H1 (cell line): ENCODE results near the gene MYBPH. TPM values are rescaled to one million over a fixed set of nuclear protein-coding genes. Genes with fewer than 3 reads are reported as not detected.

Experiments
- CTCF ChIA-PET: fragments of 300-600 bp; sonication (Branson Sonifier 250); formaldehyde crosslinking; loops from one replicate; lab custom pipeline; 2021; ENCODE audit not compliant: partially characterized antibody; lab: Charles Lee
- POLR2A ChIA-PET: fragments of 300-600 bp; sonication (Branson Sonifier 250); formaldehyde crosslinking; loops from one replicate; lab custom pipeline; 2021; ENCODE audit warnings: inconsistent platforms; ENCODE audit not compliant: partially characterized antibody; lab: Charles Lee
- DNase-seq, 2 experiments: peaks; one replicate each; pipeline versions ENCODE4 v3.0.0 to v3.0.0-alpha.2; 2010 to 2022; ENCODE audit warnings: low spot score in 2 of 2, low read depth in 1 of 2, mixed read lengths in 1 of 2
- FAIRE-seq: peaks from 2 replicates; lab custom pipeline; 2011; peaks lifted over from hg19 to GRCh38; lab: Jason Lieb, UNC
- H2AFZ ChIP-seq: 2 replicates; pipeline ENCODE4 v1.8.1; 2012; ENCODE audit warnings: low read length, inconsistent platforms
- H2AK5ac ChIP-seq: 2 replicates; pipeline ENCODE4 v1.6.1; 2013; ENCODE audit warnings: low read depth, low read length
- H2BK120ac ChIP-seq: replicated peaks from 2 replicates; pipeline ENCODE3; 2013; ENCODE audit warnings: low read depth, low read length, inconsistent platforms
- H2BK12ac ChIP-seq: 2 replicates; pipeline ENCODE4 v1.6.1; 2013; ENCODE audit warnings: low read depth, low read length
- H2BK15ac ChIP-seq: 2 replicates; pipeline ENCODE4 v1.6.1; 2013; ENCODE audit warnings: low read length
- H2BK20ac ChIP-seq: 2 replicates; pipeline ENCODE4 v1.6.1; 2013; ENCODE audit warnings: low read length
- H2BK5ac ChIP-seq: 2 replicates; pipeline ENCODE4 v1.6.1; 2013; ENCODE audit warnings: low read depth, low read length
- H3K14ac ChIP-seq: 2 replicates; pipeline ENCODE4 v1.6.1; 2013; ENCODE audit warnings: inconsistent platforms; ENCODE audit not compliant: insufficient read length
- H3K18ac ChIP-seq: 2 replicates; pipeline ENCODE4 v1.6.1; 2013; ENCODE audit warnings: low read length; ENCODE audit errors: extremely low read depth
- H3K23ac ChIP-seq: 2 replicates; pipeline ENCODE4 v1.6.1; 2013; ENCODE audit warnings: inconsistent platforms; ENCODE audit not compliant: insufficient read length
- H3K23me2 ChIP-seq: 2 replicates; pipeline ENCODE4 v1.6.1; 2013; ENCODE audit warnings: low read depth, low read length
- H3K27ac ChIP-seq: 2 replicates; pipeline ENCODE4 v1.6.1; 2011; ENCODE audit warnings: low read depth, low read length, inconsistent platforms
- H3K27me3 ChIP-seq, 4 experiments: replicated peaks in 1 of 4; 1 replicate in 1 of 4; 2 replicates in 3 of 4; pipeline versions ENCODE4 v1.6.1 to v1.8.1; 2011 to 2013; ENCODE audit warnings: low read length in 3 of 4, mild to moderate bottlenecking in 3 of 4, inconsistent platforms in 2 of 4, mixed read lengths in 2 of 4, moderate library complexity in 1 of 4; ENCODE audit not compliant: control insufficient read depth in 3 of 4, insufficient read depth in 3 of 4; ENCODE audit errors: extremely low read depth in 1 of 4
- H3K36me3 ChIP-seq, 4 experiments: 2 replicates each; pipeline versions ENCODE4 v1.6.1 to v1.8.1; 2011 to 2013; ENCODE audit warnings: mild to moderate bottlenecking in 4 of 4, low read length in 3 of 4, moderate library complexity in 2 of 4, control low read depth in 1 of 4, inconsistent platforms in 1 of 4; ENCODE audit not compliant: insufficient read depth in 4 of 4, control insufficient read depth in 2 of 4
- H3K4ac ChIP-seq: replicated peaks from 2 replicates; pipeline ENCODE3; 2013; ENCODE audit warnings: low read length, low read depth, mixed read lengths, inconsistent platforms; ENCODE audit not compliant: insufficient read length
- H3K4me1 ChIP-seq, 4 experiments: replicated peaks in 1 of 4; 1 replicate in 1 of 4; 2 replicates in 3 of 4; pipeline versions ENCODE4 v1.6.1 to v1.8.1; 2011 to 2013; ENCODE audit warnings: low read length in 3 of 4, inconsistent platforms in 2 of 4, mixed read lengths in 1 of 4; ENCODE audit not compliant: insufficient read depth in 4 of 4, control insufficient read depth in 3 of 4
- H3K4me2 ChIP-seq, 2 experiments: 2 replicates each; pipeline versions ENCODE4 v1.6.1 to v1.8.1; 2011 to 2013; ENCODE audit warnings: low read depth in 2 of 2, low read length in 2 of 2, control low read depth in 1 of 2, inconsistent platforms in 1 of 2, mild to moderate bottlenecking in 1 of 2; ENCODE audit not compliant: insufficient read depth in 1 of 2
- H3K4me3 ChIP-seq, 4 experiments: fragments of 200-600, 300-600 bp in 1 of 4; sonication (generic), shearing (Covaris generic), sonication (Bioruptor Twin) in 1 of 4; 2 replicates each; pipeline versions ENCODE4 v1.5.1 to v1.8.1; 2011 to 2016; ENCODE audit warnings: low read length in 4 of 4, low read depth in 3 of 4, control low read depth in 2 of 4, inconsistent platforms in 2 of 4, mild to moderate bottlenecking in 2 of 4, mixed read lengths in 1 of 4, moderate library complexity in 1 of 4; ENCODE audit not compliant: insufficient read depth in 2 of 4; ENCODE audit errors: extremely low read depth in 1 of 4
- H3K56ac ChIP-seq: replicated peaks from 2 replicates; pipeline ENCODE3; 2013; ENCODE audit warnings: low read depth, mild to moderate bottlenecking, mixed read lengths, low read length, inconsistent platforms; ENCODE audit not compliant: insufficient read length
- H3K79me1 ChIP-seq: 2 replicates; pipeline ENCODE4 v1.6.1; 2013; ENCODE audit warnings: low read depth, low read length, control low read depth
- H3K79me2 ChIP-seq, 2 experiments: 2 replicates each; pipeline versions ENCODE4 v1.6.1 to v1.8.1; 2012 to 2013; ENCODE audit warnings: low read length in 2 of 2, mild to moderate bottlenecking in 2 of 2, inconsistent platforms in 1 of 2; ENCODE audit not compliant: insufficient read depth in 2 of 2, control insufficient read depth in 1 of 2
- H3K9ac ChIP-seq, 4 experiments: replicated peaks in 1 of 4; 1 replicate in 1 of 4; 2 replicates in 3 of 4; pipeline versions ENCODE4 v1.6.1 to v1.8.1; 2011 to 2013; ENCODE audit warnings: low read depth in 3 of 4, low read length in 3 of 4, control low read depth in 2 of 4, mild to moderate bottlenecking in 2 of 4, moderate library complexity in 2 of 4, inconsistent platforms in 1 of 4; ENCODE audit errors: extremely low read depth in 1 of 4
- H3K9me3 ChIP-seq, 2 experiments: 2 replicates each; pipeline versions ENCODE4 v1.6.1 to v1.8.1; 2012 to 2013; ENCODE audit warnings: mild to moderate bottlenecking in 2 of 2, moderate library complexity in 2 of 2, control low read depth in 1 of 2, inconsistent platforms in 1 of 2, low read depth in 1 of 2, low read length in 1 of 2, mixed read lengths in 1 of 2; ENCODE audit not compliant: insufficient read depth in 2 of 2
- H4K20me1 ChIP-seq, 2 experiments: replicated peaks in 1 of 2; 2 replicates each; pipeline versions ENCODE3 to v1.8.1; 2011 to 2013; ENCODE audit warnings: inconsistent platforms in 2 of 2, low read length in 2 of 2, mild to moderate bottlenecking in 1 of 2; ENCODE audit not compliant: insufficient read depth in 2 of 2, control insufficient read depth in 1 of 2
- H4K5ac ChIP-seq: 2 replicates; pipeline ENCODE4 v1.6.1; 2013; ENCODE audit warnings: low read length, low read depth, mixed read lengths, inconsistent platforms; ENCODE audit not compliant: insufficient read length
- H4K8ac ChIP-seq: 2 replicates; pipeline ENCODE4 v1.8.0; 2013; ENCODE audit warnings: mild to moderate bottlenecking, moderate library complexity, low read length, inconsistent platforms; ENCODE audit not compliant: insufficient read depth; ENCODE audit errors: extremely low read depth
- H4K91ac ChIP-seq: replicated peaks from 2 replicates; pipeline ENCODE3; 2013; ENCODE audit warnings: low read length, mixed read lengths, inconsistent platforms; ENCODE audit not compliant: insufficient read length
- ASH2L ChIP-seq: fragments of 200-600, 300-600 bp; sonication (generic); IDR thresholded peaks from one replicate; pipeline ENCODE4 v1.7.1; 2017; ENCODE audit warnings: low read length
- ATF2 ChIP-seq: IDR thresholded peaks from 2 replicates; pipeline ENCODE4 v1.6.1; 2012; ENCODE audit warnings: low read length, inconsistent platforms
- CBX5 ChIP-seq: fragments of 300-800, 300-1000 bp; sonication (generic); IDR thresholded peaks from 2 replicates; pipeline ENCODE4 v1.7.1; 2016; ENCODE audit warnings: antibody characterized with exemption, low read length, low read depth
- GABPA ChIP-seq: IDR thresholded peaks from 2 replicates; pipeline ENCODE4 v1.6.1; 2011; ENCODE audit warnings: mild to moderate bottlenecking, low read length, moderate library complexity, borderline replicate concordance; ENCODE audit not compliant: insufficient read depth
- KDM5A ChIP-seq: fragments of 200-600 bp; IDR thresholded peaks from 2 replicates; pipeline ENCODE4 v1.7.1; 2012; ENCODE audit warnings: mild to moderate bottlenecking, low read length, inconsistent platforms, mixed read lengths
- NANOG ChIP-seq: IDR thresholded peaks from 2 replicates; pipeline ENCODE4 v1.6.1; 2011; ENCODE audit warnings: low read length, low read depth, mild to moderate bottlenecking, inconsistent platforms; ENCODE audit not compliant: insufficient read depth, poor library complexity, severe bottlenecking
- SIRT6 ChIP-seq: IDR thresholded peaks from one replicate; pipeline ENCODE4 v1.7.1; 2012; ENCODE audit warnings: low read length, inconsistent platforms
- SIX5 ChIP-seq: IDR thresholded peaks from 2 replicates; pipeline ENCODE4 v1.6.1; 2011; ENCODE audit warnings: mild to moderate bottlenecking, low read depth, low read length
- SP4 ChIP-seq: IDR thresholded peaks from 2 replicates; pipeline ENCODE4 v1.6.1; 2012; ENCODE audit warnings: low read length, inconsistent platforms
- SRF ChIP-seq: IDR thresholded peaks from 2 replicates; pipeline ENCODE4 v1.6.1; 2011; ENCODE audit warnings: mild to moderate bottlenecking, low read depth, low read length, moderate library complexity
- SUZ12 ChIP-seq: fragments of 200-600 bp; sonication (generic); IDR thresholded peaks from 2 replicates; pipeline ENCODE4 v1.6.1; 2012; ENCODE audit warnings: mild to moderate bottlenecking, inconsistent platforms, low read length, moderate library complexity, mixed read lengths
- WGBS, 2 experiments: shearing (Covaris generic) in 1 of 2; methylation state at CpG; one replicate each; pipeline versions ENCODE4 v1.1.6 to v1.1.7; 2013 to 2015; ENCODE audit warnings: low lambda C conversion rate in 2 of 2, mixed read lengths in 2 of 2, inconsistent platforms in 1 of 2, low coverage in 1 of 2, missing lambda C conversion rate in 1 of 2; ENCODE audit not compliant: insufficient replicate concordance in 2 of 2, insufficient coverage in 1 of 2, insufficient read length in 1 of 2; ENCODE audit errors: extremely low coverage in 1 of 2, missing lambda C conversion rate in 1 of 2; 5-methylcytosine and 5-hydroxymethylcytosine counted together
- polyA plus RNA-seq, 7 experiments: library from polyadenylated mRNA; depleted of rRNA in 3 of 7; stranded (reverse) in 5 of 7; unstranded in 2 of 7; fragments of >200 nt in 5 of 7; fragments of 200-250 nt in 2 of 7; gene quantifications; 1 replicate in 5 of 7; 2 replicates in 1 of 7; 4 replicates in 1 of 7; pipeline versions ENCODE4 v1.2.1 to v1.2.3, GENCODE V29; 2011 to 2013; ENCODE audit warnings: missing spikeins in 2 of 7, mixed read lengths in 2 of 7
- total RNA-seq: library from RNA; stranded (reverse); fragmentation: NEBNext Ultra II Directional; extraction: Animal tissue kit (Norgen Biotek cat#: 25700); gene quantifications from 2 replicates; pipeline ENCODE4 v1.2.1, GENCODE V29; 2021

The MYBPH gene
- total and polyA plus RNA-seq, 2 of the 8 experiments (the other 6 are each of a cell fraction or from before 2014, with no cell fraction given), result not detected

GRCh38 chr1:203121186-203122015 is 54.2 kb downstream of the MYBPH start:
- Histone ChIP-seq H3K9me3 (no peaks in the 10 kb centered on the region), H3K4me3 (no peak overlapping the region), H2BK15ac (no peak overlapping the region), H3K56ac (no peak overlapping the region), H4K91ac (no peak overlapping the region), H3K4me2 (no peak overlapping the region), H2BK20ac (no peak overlapping the region), H2BK120ac (no peak overlapping the region), H3K79me2 (no peaks in the 10 kb centered on the region), H2BK5ac (no peak overlapping the region), H3K79me1 (no peaks in the 10 kb centered on the region), H4K20me1 (no peaks in the 10 kb centered on the region), H2BK12ac (no peak overlapping the region), H3K27me3 (peaks cover 0 to 6% (median 3%) of the 10 kb centered on the region in 4 experiments; a peak in 4 of 7 replicates), H2AFZ (no peak overlapping the region), H2AK5ac (no peak overlapping the region), H3K27ac (no peak overlapping the region), H3K18ac (no peak overlapping the region), H4K8ac (no peak overlapping the region), H3K36me3 (no peaks in the 10 kb centered on the region), H3K4me1 (peaks cover under 1 to 5% (median 4%) of the 10 kb centered on the region in 4 experiments), H3K9ac (no peak overlapping the region), H3K23me2 (no peaks in the 10 kb centered on the region), H4K5ac (no peak overlapping the region), H3K14ac (no peak overlapping the region), H3K4ac (no peak overlapping the region), H3K23ac (no peak overlapping the region)
- FAIRE-seq (no peak), DNase-seq (peak in 1 of 2 experiments; percentile 35)
- 74% methylated on average over 11 of the region's 11 CpGs; no CpG with 5 or more reads in 1 of the 2 experiments for WGBS, 2 experiments
- POLR2A ChIA-PET, result interaction anchor here (0.9 to 1.1 kb wide), 2 partner anchors 9 kb away, joined by 3 read pairs; no protein-coding TSS in a partner anchor
- CTCF ChIA-PET, result interaction anchor here (0.7 to 49.1 kb wide), 15 partner anchors 9 to 148 kb away, joined by 3 to 1071 read pairs (median 5); partner anchors contain the start of genes MYOG and PPFIA4
- no peak for TF ChIP-seq SIRT6
- TF ChIP-seq NANOG, result no peak
- TF ChIP-seq GABPA, result no peak
- TF ChIP-seq ASH2L, result no peak
- TF ChIP-seq SP4, result no peak
- TF ChIP-seq SUZ12, result no peak
- TF ChIP-seq KDM5A, result no peak
- no peak for TF ChIP-seq ATF2
- no peak for TF ChIP-seq SIX5
- no peak for TF ChIP-seq SRF
- no peak for TF ChIP-seq CBX5
